ENCODE measurements around the gene VAC14.

Gene VAC14

DNA sequence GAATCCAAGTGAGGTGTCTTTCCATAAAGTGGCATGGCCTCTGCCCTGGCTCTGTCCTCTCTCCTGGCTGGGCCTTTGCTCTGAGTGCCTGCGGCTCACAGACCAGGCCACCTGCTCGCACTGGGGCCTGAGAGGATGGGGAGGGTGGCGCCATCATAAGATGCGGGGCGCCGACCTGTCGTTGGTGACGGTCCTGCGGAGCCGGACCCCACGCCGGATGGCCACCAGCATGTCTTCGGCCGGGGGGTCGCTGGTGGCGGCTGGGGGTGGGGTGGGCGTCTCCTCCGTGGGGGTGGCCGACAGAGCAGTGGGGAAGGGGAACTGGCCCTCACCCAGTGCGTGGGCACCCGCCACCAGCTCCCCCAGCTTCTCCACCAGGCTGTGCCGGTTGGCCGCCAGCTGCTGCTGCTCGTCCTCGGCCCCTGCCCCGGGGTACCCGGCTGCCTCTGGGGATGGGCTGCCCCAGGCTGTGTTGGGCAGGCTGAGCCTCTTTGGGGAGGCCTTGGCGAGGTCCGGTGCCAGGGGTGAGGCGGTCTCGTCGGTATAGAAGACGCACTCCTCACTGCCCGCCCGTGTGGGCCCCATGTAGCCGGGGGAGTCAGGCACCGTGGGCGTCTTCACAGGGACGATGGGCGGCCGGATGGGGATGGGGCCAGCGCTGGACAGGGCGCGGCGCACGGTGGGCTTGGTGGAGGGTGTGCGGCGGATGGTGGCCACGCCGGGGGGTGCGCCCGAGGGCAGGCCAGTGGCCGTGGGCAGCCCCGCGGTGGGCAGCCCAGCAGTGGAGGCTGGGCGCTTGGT is 137.2 kb downstream of the VAC14 start:
- Histone ChIP-seq H3K27ac (ENCODE audit: low read depth, low read length) (peak overlapping the region; percentile 58), H3K9ac (ENCODE audit: low read length) (no peak overlapping the region)

DNA sequence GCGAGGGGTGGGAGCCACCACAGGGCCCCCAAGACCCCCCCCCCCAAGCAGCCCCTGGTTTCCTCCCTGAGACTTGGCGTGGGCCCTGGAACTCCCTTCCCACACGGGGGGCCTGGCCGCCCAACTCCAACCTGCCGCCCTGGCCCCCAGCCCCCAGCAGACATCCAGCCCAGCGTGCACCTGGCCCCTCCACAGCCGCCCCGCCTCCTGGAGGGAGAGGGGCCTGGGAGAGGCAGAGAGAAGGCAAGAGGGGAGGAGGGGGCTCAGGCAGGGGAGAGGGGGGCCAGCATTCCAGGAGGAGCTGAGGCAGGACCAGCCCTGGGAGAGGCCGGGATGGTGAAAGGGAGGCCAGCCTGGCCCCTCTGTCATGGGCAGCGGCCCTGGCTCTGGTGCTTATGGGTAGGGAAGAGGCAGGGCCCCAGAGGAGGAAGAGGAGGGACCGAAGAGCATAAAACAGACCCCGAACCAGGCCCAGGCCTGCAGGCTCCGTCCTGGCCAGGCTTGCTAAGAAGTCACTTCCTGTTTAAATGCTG is 137.9 kb downstream of the VAC14 start:
- Histone ChIP-seq H3K27me3 (ENCODE audit: control insufficient read depth, insufficient read depth, low read length) (no peaks in the 10 kb centered on the region), H3K4me1 (ENCODE audit: control insufficient read depth, insufficient read depth, low read length) (peaks cover 4% of the 10 kb centered on the region), H3K27ac (ENCODE audit: low read depth, low read length) (peak overlapping the region; percentile 58), H3K4me3 (ENCODE audit: low read length) (no peak overlapping the region), H3K36me3 (ENCODE audit: control insufficient read depth, insufficient read depth, low read length) (peaks cover 24% of the 10 kb centered on the region), H3K9ac (ENCODE audit: low read length) (no peak overlapping the region)

More for the DNA sequence above, 137.2 kb downstream of the VAC14 start:
- H3K4me3 ChIP-seq (ENCODE audit: low read length) = no peak overlapping the region
- peaks cover 24% of the 10 kb centered on the region for H3K36me3 ChIP-seq (ENCODE audit: control insufficient read depth, insufficient read depth, low read length)
- no peaks in the 10 kb centered on the region for H3K27me3 ChIP-seq (ENCODE audit: control insufficient read depth, insufficient read depth, low read length)
- H3K4me1 ChIP-seq (ENCODE audit: control insufficient read depth, insufficient read depth, low read length) = peaks cover 4% of the 10 kb centered on the region

DNA sequence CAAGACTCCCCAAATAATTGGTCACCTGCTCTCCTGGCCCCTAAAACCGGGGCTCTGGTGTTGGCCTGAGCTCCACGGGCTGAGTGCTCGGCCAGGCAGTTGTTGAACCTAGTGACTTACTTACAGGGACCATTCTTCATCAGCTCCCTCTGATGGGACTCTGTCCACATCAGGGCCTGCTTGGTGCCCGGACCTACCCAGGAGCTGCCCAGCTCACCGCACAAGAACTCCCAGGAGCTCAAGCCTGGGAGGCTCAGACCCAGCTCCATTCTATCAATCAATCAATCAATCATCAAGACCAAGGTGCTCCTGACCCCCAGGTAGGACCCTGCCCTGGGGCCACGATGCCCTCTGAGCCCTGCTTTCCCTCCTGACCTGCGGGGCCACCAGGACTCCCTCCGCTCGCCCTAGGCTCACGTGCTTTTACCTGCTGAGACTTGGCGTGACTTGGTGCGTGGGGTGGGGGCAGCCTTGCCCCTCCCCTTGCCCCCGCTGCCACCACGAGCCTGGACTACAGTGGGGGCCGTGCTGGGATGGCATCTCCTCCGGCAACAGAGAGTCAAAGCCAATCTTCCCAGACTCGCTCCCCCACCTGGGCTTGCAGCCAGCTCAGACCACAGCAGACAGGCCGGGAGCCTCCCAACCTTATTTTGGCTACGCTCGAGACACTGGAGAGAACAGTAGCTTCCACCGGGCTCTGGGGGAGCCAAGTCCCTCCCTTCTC is 138.9 kb downstream of the VAC14 start:
- H3K36me3 ChIP-seq (ENCODE audit: control insufficient read depth, insufficient read depth, low read length) = peaks cover 24% of the 10 kb centered on the region

DNA sequence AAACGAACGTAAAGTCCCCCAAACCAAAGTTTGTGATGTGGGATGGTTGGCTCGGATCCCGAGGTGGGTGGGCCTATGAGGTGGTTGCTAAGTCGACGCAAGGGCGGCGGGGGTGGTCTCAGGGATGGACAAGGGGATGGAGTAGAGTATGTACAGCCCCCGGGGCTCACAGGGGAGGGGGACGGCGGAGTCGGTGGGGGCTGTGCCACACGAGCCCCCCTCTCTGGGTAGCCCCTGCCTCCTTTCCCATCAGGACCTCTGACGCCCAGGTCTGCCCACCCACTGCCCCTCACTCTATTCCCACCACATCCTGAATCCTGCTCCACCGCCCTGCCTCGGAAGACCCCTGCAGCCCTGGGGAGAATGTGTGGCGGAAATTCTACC is 139.4 kb downstream of the VAC14 start:
- Histone ChIP-seq H3K4me3 (ENCODE audit: low read length) (no peak overlapping the region), H3K27me3 (ENCODE audit: control insufficient read depth, insufficient read depth, low read length) (no peaks in the 10 kb centered on the region), H3K27ac (ENCODE audit: low read depth, low read length) (peak overlapping the region; percentile 36), H3K4me1 (ENCODE audit: control insufficient read depth, insufficient read depth, low read length) (peaks cover 4% of the 10 kb centered on the region), H3K36me3 (ENCODE audit: control insufficient read depth, insufficient read depth, low read length) (peaks cover 24% of the 10 kb centered on the region), H3K9ac (ENCODE audit: low read length) (no peak overlapping the region)

More for the DNA sequence above, 138.9 kb downstream of the VAC14 start:
- Histone ChIP-seq H3K4me3 (ENCODE audit: low read length) (no peak overlapping the region), H3K27ac (ENCODE audit: low read depth, low read length) (peak overlapping the region; percentile 58), H3K9ac (ENCODE audit: low read length) (no peak overlapping the region), H3K27me3 (ENCODE audit: control insufficient read depth, insufficient read depth, low read length) (no peaks in the 10 kb centered on the region), H3K4me1 (ENCODE audit: control insufficient read depth, insufficient read depth, low read length) (peaks cover 4% of the 10 kb centered on the region)

DNA sequence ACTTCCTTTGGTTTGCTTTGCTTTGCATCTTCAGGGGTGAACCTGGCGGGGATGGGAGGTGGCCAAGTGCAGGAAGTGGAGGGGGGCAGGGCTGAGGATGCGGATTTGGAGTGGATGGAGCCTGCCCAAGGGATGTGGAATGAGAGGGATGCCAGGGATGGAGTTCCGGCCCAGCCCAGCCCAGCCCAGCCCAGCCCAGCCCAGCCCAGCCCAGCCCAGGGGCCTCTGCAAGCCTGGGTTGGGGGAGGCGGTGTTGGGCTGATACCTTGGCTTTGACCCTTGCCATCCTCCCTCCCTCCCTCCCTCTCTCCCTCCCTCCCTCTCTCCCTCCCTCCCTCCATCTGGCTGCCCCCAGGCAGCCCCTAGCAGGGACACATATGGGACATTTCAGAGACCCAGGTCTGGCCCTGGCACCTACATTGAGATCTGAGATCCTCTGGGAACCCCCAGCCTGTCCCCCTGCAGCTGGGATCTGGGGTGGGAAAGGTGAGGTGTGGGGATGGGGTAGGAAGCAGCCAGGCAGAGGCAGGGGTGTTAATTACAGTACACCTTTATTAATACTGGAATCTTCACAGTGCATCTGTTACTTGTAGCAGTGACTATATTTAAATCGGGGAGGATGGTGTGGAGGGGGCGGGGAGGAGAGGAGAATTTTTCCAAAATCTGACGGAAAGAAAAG is 140.1 kb downstream of the VAC14 start:
- Histone ChIP-seq H3K27ac (ENCODE audit: low read depth, low read length) (no peak overlapping the region), H3K4me3 (ENCODE audit: low read length) (no peak overlapping the region), H3K36me3 (ENCODE audit: control insufficient read depth, insufficient read depth, low read length) (peaks cover 17% of the 10 kb centered on the region), H3K4me1 (ENCODE audit: control insufficient read depth, insufficient read depth, low read length) (peaks cover 4% of the 10 kb centered on the region), H3K9ac (ENCODE audit: low read length) (no peak overlapping the region), H3K27me3 (ENCODE audit: control insufficient read depth, insufficient read depth, low read length) (no peaks in the 10 kb centered on the region)

DNA sequence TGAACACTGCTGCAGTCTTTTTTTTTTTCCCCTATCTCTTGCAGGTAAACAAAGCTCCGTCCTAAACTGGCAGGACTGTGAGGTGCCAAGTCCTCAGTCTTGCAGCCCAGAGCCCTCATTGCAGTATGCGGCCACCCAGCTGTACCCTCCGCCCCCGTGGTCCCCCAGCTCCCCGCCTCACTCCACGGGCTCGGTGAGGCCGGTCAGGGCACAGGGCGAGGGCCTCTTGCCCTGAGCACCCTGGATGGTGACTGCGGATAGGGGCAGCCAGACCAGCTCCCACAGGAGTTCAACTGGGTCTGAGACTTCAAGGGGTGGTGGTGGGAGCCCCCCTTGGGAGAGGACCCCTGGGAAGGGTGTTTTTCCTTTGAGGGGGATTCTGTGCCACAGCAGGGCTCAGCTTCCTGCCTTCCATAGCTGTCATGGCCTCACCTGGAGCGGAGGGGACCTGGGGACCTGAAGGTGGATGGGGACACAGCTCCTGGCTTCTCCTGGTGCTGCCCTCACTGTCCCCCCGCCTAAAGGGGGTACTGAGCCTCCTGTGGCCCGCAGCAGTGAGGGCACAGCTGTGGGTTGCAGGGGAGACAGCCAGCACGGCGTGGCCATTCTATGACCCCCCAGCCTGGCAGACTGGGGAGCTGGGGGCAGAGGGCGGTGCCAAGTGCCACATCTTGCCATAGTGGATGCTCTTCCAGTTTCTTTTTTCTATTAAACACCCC is 140.8 kb downstream of the VAC14 start:
- Histone ChIP-seq H3K4me3 (ENCODE audit: low read length) (no peak overlapping the region), H3K27ac (ENCODE audit: low read depth, low read length) (no peak overlapping the region), H3K36me3 (ENCODE audit: control insufficient read depth, insufficient read depth, low read length) (peaks cover 11% of the 10 kb centered on the region), H3K4me1 (ENCODE audit: control insufficient read depth, insufficient read depth, low read length) (peaks cover 4% of the 10 kb centered on the region), H3K9ac (ENCODE audit: low read length) (no peak overlapping the region), H3K27me3 (ENCODE audit: control insufficient read depth, insufficient read depth, low read length) (no peaks in the 10 kb centered on the region)

GRCh38 chr16:70659546-70659945 is 141.4 kb downstream of the VAC14 start:
- Histone ChIP-seq H3K4me1 (ENCODE audit: control insufficient read depth, insufficient read depth, low read length) (peaks cover 4% of the 10 kb centered on the region), H3K36me3 (ENCODE audit: control insufficient read depth, insufficient read depth, low read length) (peaks cover 7% of the 10 kb centered on the region), H3K4me3 (ENCODE audit: low read length) (no peak overlapping the region), H3K27me3 (ENCODE audit: control insufficient read depth, insufficient read depth, low read length) (no peaks in the 10 kb centered on the region), H3K9ac (ENCODE audit: low read length) (no peak overlapping the region), H3K27ac (ENCODE audit: low read depth, low read length) (no peak overlapping the region)

DNA sequence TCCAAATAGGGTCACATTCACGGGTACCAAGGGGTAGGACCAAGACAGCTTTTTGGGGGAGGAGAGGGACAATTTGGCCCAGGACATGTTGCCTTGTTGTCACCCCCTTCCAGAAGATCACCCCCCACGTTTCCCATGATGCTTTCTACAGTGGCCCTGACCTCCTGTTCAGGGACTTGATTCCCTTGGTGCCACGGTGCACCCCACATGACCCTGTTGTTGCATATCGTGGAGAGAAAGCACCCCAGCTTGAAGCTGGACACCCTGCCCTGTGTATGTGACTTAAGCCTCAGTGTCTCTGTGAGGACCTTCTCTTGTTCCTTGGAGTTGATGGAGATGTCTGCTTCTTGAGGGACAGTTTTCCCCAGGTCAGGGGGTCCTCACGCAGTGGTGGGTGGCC is 142.0 kb downstream of the VAC14 start:
- no peak overlapping the region for H3K27ac ChIP-seq (ENCODE audit: low read depth, low read length)

GRCh38 chr16:70657956-70658355 is 143.0 kb downstream of the VAC14 start:
- H3K4me3 ChIP-seq (ENCODE audit: low read length) = no peak overlapping the region
- no peaks in the 10 kb centered on the region for H3K36me3 ChIP-seq (ENCODE audit: control insufficient read depth, insufficient read depth, low read length)
- H3K9ac ChIP-seq (ENCODE audit: low read length) = no peak overlapping the region
- peaks cover 8% of the 10 kb centered on the region for H3K4me1 ChIP-seq (ENCODE audit: control insufficient read depth, insufficient read depth, low read length)
- H3K27ac ChIP-seq (ENCODE audit: low read depth, low read length) = no peak overlapping the region
- H3K27me3 ChIP-seq (ENCODE audit: control insufficient read depth, insufficient read depth, low read length) = no peaks in the 10 kb centered on the region

More for the DNA sequence above, 142.0 kb downstream of the VAC14 start:
- Histone ChIP-seq H3K9ac (ENCODE audit: low read length) (no peak overlapping the region), H3K27me3 (ENCODE audit: control insufficient read depth, insufficient read depth, low read length) (no peaks in the 10 kb centered on the region), H3K4me1 (ENCODE audit: control insufficient read depth, insufficient read depth, low read length) (peaks cover 8% of the 10 kb centered on the region), H3K36me3 (ENCODE audit: control insufficient read depth, insufficient read depth, low read length) (peaks cover 5% of the 10 kb centered on the region), H3K4me3 (ENCODE audit: low read length) (no peak overlapping the region)

DNA sequence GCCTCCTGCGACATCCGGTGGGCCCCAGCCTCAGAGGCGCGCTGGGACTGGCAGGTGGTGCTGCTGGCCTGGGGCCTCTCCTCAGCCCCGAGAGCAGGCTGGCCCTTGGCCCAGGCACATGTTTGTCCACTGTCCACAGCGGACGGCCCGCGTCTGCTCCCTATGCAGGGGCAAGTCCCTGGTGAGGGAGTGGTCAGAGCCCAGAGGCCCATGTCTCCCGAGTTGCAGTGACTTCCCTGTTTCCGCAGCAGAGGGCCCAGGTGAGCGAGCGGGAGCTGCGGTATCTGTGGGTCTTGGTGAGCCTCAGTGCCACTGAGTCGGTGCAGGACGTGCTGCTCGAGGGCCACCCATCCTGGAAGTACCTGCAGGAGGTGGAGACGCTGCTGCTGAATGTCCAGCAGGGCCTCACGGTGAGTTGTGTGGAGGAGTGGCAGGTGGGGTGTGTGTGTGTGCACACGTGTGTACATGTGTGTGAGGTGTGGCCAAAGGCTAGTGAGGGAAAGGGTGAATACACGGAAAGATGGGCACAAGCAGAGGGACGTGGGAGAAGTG is 144.2 kb downstream of the VAC14 start:
- no peak overlapping the region for H3K27ac ChIP-seq (ENCODE audit: low read depth, low read length)
- no peak overlapping the region for H3K4me3 ChIP-seq (ENCODE audit: low read length)
- no peaks in the 10 kb centered on the region for H3K36me3 ChIP-seq (ENCODE audit: control insufficient read depth, insufficient read depth, low read length)
- no peaks in the 10 kb centered on the region for H3K27me3 ChIP-seq (ENCODE audit: control insufficient read depth, insufficient read depth, low read length)
- H3K4me1 ChIP-seq (ENCODE audit: control insufficient read depth, insufficient read depth, low read length) = peaks cover 5% of the 10 kb centered on the region
- no peak overlapping the region for H3K9ac ChIP-seq (ENCODE audit: low read length)

GRCh38 chr16:70656065-70656711 is 144.8 kb downstream of the VAC14 start:
- Histone ChIP-seq H3K9ac (ENCODE audit: low read length) (no peak overlapping the region), H3K27me3 (ENCODE audit: control insufficient read depth, insufficient read depth, low read length) (no peaks in the 10 kb centered on the region), H3K4me3 (ENCODE audit: low read length) (no peak overlapping the region), H3K27ac (ENCODE audit: low read depth, low read length) (no peak overlapping the region), H3K36me3 (ENCODE audit: control insufficient read depth, insufficient read depth, low read length) (no peaks in the 10 kb centered on the region), H3K4me1 (ENCODE audit: control insufficient read depth, insufficient read depth, low read length) (peaks cover 5% of the 10 kb centered on the region)

Measured in rectal smooth muscle tissue (tissue), 1 donor.